HUES48 (cell line): Measurements from ENCODE around the gene AARS2.
A peak's percentile ranks its signal among the peaks of the same experiment; 100 is the strongest.

Experiments
- H3K27ac ChIP-seq: one replicate; pipeline ENCODE4 v1.7.0; 2013; ENCODE audit warnings: low read depth, low read length, inconsistent platforms
- H3K27me3 ChIP-seq: 2 replicates; pipeline ENCODE4 v1.6.1; 2013; ENCODE audit warnings: mild to moderate bottlenecking, low read length; ENCODE audit not compliant: control insufficient read depth, insufficient read depth
- H3K36me3 ChIP-seq: 2 replicates; pipeline ENCODE4 v1.6.1; 2013; ENCODE audit warnings: low read length; ENCODE audit not compliant: control insufficient read depth, insufficient read depth
- H3K4me1 ChIP-seq: 2 replicates; pipeline ENCODE4 v1.6.1; 2013; ENCODE audit warnings: mild to moderate bottlenecking, low read length; ENCODE audit not compliant: control insufficient read depth, insufficient read depth
- H3K4me3 ChIP-seq: 2 replicates; pipeline ENCODE4 v1.5.1; 2013; ENCODE audit warnings: mild to moderate bottlenecking, low read depth, low read length
- H3K9ac ChIP-seq: 2 replicates; pipeline ENCODE4 v1.6.1; 2013; ENCODE audit warnings: mild to moderate bottlenecking, low read depth, low read length, moderate library complexity
- H3K9me3 ChIP-seq: 2 replicates; pipeline ENCODE4 v1.6.1; 2013; ENCODE audit warnings: low read length; ENCODE audit not compliant: control insufficient read depth, insufficient read depth

AARS2 gene

GRCh38 chr6:44286285-44286565 lies 26.9 kb downstream of the AARS2 start:
- Histone ChIP-seq H3K9ac (no peak overlapping the region), H3K4me1 (no peaks in the 10 kb centered on the region), H3K36me3 (no peaks in the 10 kb centered on the region), H3K27ac (no peak overlapping the region), H3K9me3 (no peaks in the 10 kb centered on the region), H3K27me3 (peaks cover 28% of the 10 kb centered on the region), H3K4me3 (no peak overlapping the region)

- no peak overlapping the region for H3K9ac ChIP-seq
- H3K27me3 ChIP-seq: peaks cover 28% of the 10 kb centered on the region
- H3K36me3 ChIP-seq: no peaks in the 10 kb centered on the region
- no peaks in the 10 kb centered on the region for H3K9me3 ChIP-seq
- H3K27ac ChIP-seq: no peak overlapping the region
- H3K4me1 ChIP-seq: no peaks in the 10 kb centered on the region
- no peak overlapping the region for H3K4me3 ChIP-seq
Measured at GRCh38 chr6:44285552-44286284, 27.4 kb downstream of the AARS2 start.

GRCh38 chr6:44284867-44285266 lies 28.3 kb downstream of the AARS2 start:
- Histone ChIP-seq H3K36me3 (no peaks in the 10 kb centered on the region), H3K4me1 (no peaks in the 10 kb centered on the region), H3K4me3 (no peak overlapping the region), H3K27ac (no peak overlapping the region), H3K27me3 (peaks cover 28% of the 10 kb centered on the region), H3K9me3 (no peaks in the 10 kb centered on the region), H3K9ac (no peak overlapping the region)

- Histone ChIP-seq H3K27ac (no peak overlapping the region), H3K9me3 (no peaks in the 10 kb centered on the region), H3K27me3 (peaks cover 28% of the 10 kb centered on the region), H3K36me3 (no peaks in the 10 kb centered on the region), H3K4me1 (no peaks in the 10 kb centered on the region), H3K9ac (no peak overlapping the region), H3K4me3 (no peak overlapping the region)
Measured at GRCh38 chr6:44284121-44284520, 29.0 kb downstream of the AARS2 start.

GRCh38 chr6:44278774-44279697 lies 34.1 kb downstream of the AARS2 start:
- Histone ChIP-seq H3K36me3 (no peaks in the 10 kb centered on the region), H3K27me3 (peaks cover 51% of the 10 kb centered on the region), H3K4me1 (peaks cover 4% of the 10 kb centered on the region; the same call in 1 of the 2 replicates), H3K4me3 (no peak overlapping the region), H3K9ac (no peak overlapping the region), H3K27ac (no peak overlapping the region), H3K9me3 (no peaks in the 10 kb centered on the region)

- Histone ChIP-seq H3K9ac (no peak overlapping the region), H3K27ac (no peak overlapping the region), H3K9me3 (no peaks in the 10 kb centered on the region), H3K4me3 (no peak overlapping the region), H3K36me3 (no peaks in the 10 kb centered on the region), H3K4me1 (peaks cover 4% of the 10 kb centered on the region; the same call in 1 of the 2 replicates), H3K27me3 (peaks cover 47% of the 10 kb centered on the region)
Measured at GRCh38 chr6:44278315-44278714, 34.8 kb downstream of the AARS2 start.

GRCh38 chr6:44277763-44278162 lies 35.4 kb downstream of the AARS2 start:
- Histone ChIP-seq H3K9ac (no peak overlapping the region), H3K36me3 (no peaks in the 10 kb centered on the region), H3K9me3 (no peaks in the 10 kb centered on the region), H3K27ac (no peak overlapping the region), H3K27me3 (peaks cover 46% of the 10 kb centered on the region), H3K4me3 (no peak overlapping the region), H3K4me1 (peaks cover 4% of the 10 kb centered on the region; the same call in 1 of the 2 replicates)

- H3K36me3 ChIP-seq: no peaks in the 10 kb centered on the region
- H3K27me3 ChIP-seq: peaks cover 46% of the 10 kb centered on the region
Measured at GRCh38 chr6:44276667-44277640, 36.2 kb downstream of the AARS2 start.

GRCh38 chr6:44275749-44276648 lies 37.1 kb downstream of the AARS2 start:
- H3K36me3 ChIP-seq: no peaks in the 10 kb centered on the region
- peak overlapping the region; percentile 34; the same call in 1 of the 2 replicates for H3K4me3 ChIP-seq
- no peaks in the 10 kb centered on the region for H3K9me3 ChIP-seq
- H3K4me1 ChIP-seq: peaks cover 14% of the 10 kb centered on the region
- H3K27ac ChIP-seq: no peak overlapping the region
- H3K27me3 ChIP-seq: peaks cover 46% of the 10 kb centered on the region
- H3K9ac ChIP-seq: no peak overlapping the region

More at GRCh38 chr6:44276667-44277640, 36.2 kb downstream of the AARS2 start:
- no peaks in the 10 kb centered on the region for H3K9me3 ChIP-seq
- H3K4me3 ChIP-seq: no peak overlapping the region
- no peak overlapping the region for H3K9ac ChIP-seq
- peaks cover 4% of the 10 kb centered on the region; the same call in 1 of the 2 replicates for H3K4me1 ChIP-seq
- no peak overlapping the region for H3K27ac ChIP-seq
